ENCODE measurements around the gene OR1S2.
"Not testable (repeated sequence)": the region's sequence is repeated elsewhere in the genome, so short reads cannot be mapped to it uniquely, and the experiment has no call there.

The OR1S2 gene, protein sequence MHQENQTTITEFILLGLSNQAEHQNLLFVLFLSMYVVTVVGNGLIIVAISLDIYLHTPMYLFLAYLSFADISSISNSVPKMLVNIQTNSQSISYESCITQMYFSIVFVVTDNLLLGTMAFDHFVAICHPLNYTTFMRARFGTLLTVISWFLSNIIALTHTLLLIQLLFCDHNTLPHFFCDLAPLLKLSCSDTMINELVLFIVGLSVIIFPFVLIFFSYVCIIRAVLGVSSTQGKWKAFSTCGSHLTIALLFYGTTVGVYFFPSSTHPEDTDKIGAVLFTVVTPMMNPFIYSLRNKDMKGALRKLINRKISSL

DNA sequence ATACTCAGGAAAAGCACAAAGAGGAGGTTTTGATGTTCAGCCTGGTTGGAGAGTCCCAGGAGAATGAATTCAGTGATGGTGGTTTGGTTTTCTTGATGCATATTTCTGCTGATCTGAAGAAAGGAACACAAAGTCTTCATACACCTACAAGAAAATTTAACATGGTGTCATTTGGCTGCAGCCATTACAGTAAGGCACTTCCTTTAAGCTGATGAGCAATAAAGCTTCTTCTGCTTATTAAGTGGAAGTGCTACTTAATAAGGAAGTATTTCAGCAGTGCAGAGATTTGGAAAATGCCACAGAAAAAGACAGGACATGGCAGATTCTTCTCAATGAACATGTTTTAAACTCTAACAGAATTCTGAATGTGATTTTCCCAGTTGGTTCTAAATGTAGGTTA lies at the start of gene OR1S2:
OR1S2 (minus strand) TSS at position 101 of the 400 bp plus-strand sequence; CDS start at position 101, 0 bp downstream.
- FAIRE-seq = no peak

DNA sequence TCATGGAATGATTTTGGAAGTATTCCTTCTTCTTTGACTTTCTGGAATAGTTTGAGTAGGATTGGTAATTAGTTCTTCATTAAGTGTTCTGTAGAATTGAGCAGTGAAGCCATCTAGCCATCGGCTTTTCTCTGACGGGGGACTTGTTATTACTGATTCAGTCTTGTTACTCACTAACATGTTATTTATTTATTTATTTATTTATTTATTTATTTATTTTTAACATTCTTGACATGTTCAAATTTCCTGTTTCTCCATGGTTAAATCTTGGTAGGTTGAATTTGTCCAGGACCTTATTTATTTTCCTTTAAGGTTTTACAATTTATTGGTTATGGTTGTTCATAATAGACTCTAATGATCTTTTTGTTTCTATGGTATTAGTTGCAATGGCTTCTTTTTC lies 40.0 kb upstream of the OR1S2 start:
- no peak for FAIRE-seq

DNA sequence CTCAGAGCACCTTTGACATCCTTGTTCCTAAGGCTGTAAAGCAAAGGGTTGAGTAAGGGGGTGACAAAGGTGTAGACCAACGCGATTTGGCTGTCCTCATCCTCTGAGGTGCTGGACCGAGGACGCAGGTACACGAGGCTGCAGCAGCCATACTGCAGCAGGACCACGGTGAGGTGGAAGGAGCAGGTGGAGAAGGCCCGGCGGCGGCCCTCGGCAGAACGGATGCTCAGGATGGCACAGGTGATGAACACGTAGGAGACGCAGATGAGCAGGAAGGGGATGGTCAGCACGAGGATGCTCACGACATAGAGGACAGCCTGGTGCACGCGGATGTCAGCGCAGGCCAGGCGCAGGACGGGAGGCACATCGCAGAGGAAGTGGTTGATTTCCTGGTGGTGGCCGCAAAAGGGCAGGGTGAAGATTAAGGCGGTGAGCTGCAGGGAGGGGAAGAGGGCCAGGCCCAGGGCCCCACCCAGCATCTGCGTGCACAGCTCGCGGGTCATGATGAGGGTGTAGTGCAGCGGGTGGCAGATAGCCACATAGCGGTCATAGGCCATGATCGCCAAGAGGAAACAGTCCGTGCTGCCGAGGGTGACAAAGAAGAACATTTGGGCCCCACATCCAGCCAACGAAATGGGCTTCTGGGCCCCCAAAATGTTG lies 24.1 kb upstream of the OR1S2 start:
- FAIRE-seq = no peak

DNA sequence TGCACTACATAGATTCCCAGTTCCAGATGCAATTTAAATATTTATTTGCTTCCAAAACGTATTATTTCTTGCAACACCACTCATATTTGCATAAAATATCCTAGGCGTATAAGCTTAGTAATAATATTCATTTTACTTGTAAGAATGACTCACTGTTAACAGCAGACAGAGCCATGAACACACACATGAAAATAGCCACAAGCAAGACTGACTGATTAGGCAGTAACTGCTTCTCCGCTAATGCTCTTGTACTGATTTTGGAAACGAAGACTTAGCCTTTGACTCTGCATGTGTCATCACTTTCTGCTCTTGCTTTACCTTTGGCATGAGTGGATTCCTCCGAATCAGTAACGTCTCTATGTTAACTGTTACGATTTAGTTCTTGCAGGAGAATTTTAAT lies 18.8 kb upstream of the OR1S2 start:
- no peak for FAIRE-seq

DNA sequence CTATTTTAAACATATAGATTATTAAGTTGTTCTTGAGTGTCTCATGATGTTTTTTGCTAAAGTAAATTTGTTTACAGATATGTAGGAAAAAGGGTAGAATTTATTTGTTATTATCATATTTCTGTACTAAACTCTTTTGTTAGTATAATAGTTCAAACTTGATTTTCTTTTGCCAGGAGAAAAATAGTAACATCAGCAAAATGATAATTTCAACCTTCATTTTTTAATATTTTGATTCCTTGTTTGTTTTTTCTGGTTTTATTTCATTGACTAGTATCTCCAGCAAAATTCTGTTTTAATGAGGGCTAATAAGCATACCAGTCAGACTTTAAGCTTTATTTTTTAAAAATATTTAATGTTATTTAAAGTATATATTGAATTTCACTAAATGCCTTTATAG lies 12.5 kb upstream of the OR1S2 start:
- FAIRE-seq = no peak

DNA sequence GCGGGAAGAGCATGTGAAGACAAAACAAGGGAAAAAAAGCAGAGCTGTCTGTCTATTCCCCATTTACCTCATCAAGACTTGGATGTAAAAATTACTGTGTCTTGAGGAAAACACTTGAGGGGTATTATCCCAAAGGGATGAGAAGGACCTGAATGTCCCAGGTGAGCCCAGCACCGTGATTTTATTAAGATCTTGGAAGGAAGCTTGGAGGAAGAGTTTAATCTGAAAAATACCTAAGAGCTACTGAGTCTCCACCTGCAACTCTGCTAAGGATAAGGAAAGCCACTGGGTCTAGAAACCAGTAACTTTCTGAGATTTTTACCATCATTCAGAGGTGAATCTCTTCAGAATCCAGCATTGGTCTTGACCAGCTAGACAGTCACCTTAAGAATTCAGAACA lies 8.5 kb upstream of the OR1S2 start, which contains the start of gene OR1S1:
OR1S1 (plus strand) TSS at position 301 of the 400 bp plus-strand sequence.
- FAIRE-seq = not testable (repeated sequence)

DNA sequence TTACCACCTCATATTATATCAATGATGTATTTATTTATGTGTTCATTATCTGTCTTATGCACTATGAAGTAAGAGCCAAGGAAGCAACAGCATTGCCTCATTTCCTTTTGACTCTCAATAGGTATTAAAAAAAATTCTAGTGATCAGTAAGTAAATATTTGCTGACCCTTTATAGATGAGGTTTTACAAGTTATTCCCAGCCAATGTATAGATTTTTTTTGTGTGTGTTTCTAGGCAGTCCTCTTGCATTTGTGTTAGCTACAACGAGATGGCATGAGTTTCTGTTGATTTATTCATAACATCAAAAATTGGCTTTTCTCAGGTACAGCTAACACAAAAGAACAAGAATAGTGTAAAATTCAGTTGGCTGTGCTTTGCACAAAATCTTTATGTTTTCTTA lies 4.7 kb downstream of the OR1S2 start:
- FAIRE-seq = no peak

DNA sequence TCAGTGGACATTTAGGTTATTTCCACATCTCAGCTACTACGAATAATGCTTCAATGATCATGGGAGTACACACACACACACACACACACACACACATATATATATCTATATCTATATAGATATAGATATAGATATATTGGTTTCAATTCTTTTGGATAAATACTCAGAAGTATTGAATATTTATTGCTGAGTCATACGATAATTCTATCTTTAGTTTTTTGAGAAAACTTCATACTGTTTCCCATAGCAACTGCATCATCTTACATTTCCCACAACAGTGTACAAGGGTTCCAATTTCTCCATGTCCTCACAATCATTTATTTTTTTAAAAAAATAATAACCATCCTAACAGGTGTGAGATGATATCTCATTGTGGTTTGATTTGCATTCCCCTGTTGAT lies 8.0 kb downstream of the OR1S2 start:
- no peak for FAIRE-seq

DNA sequence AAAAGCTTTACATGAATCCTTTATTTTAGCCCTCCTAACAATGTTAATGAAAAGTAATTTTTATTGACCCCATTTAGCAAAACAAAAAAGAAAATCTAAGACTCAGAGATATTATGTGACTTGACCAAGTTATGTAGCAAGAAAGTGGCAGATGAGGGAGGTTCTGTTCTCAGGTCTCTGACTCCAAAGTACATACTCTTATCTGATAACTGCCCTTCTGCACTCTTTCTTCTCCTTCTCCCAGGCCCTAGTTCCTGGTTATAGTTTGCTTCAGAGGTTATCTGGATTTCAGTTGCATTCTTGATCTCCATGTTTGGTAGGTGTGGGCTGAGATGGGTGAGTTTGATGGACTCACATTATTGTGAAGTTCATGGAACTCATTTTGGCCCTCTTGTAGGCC lies 10.6 kb downstream of the OR1S2 start:
- FAIRE-seq = peak; percentile 69

DNA sequence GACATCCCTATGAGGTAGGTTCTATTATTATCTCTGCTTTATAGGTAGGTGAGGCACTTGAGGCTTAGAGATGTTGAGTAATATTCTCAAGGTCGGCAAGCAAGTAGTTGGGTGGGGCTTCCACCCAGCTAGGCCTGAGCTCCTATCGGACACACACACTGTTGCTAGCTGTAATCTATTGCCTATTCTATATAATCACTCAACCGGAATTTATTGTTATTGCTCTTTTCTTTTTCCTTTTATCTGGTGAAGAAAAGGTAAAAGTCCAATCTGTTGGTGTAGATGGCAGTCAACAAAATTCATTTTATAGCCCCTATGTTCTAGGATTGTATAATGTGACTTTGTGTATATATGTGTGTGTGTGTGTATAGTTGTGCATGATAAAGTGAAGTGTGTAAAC lies 11.7 kb downstream of the OR1S2 start:
- peak; percentile 95 for FAIRE-seq

DNA sequence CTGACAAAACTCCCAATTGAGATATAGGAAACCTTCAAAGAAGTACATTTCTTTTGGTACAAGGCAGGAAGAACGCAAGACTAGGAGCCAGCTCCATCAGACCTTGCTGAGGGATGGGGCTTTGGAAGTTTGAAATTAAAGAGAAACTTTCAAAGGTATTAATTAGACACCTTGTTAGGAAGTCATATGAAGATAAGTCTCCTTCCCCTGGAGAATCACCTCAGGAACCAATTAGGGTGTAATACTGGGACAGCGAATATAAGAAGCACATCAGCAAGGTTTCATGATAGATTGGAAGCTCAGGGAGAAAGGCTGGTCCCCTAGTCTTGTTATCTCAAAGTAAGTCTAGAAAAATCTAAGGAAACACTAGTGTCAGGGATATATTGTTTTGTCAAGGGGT lies 15.2 kb downstream of the OR1S2 start, which contains the start of gene OR9Q2:
OR9Q2 (plus strand) TSS at position 301 of the 400 bp plus-strand sequence. CDS start 1,421 bp downstream, outside the sequence.
- no peak for FAIRE-seq

DNA sequence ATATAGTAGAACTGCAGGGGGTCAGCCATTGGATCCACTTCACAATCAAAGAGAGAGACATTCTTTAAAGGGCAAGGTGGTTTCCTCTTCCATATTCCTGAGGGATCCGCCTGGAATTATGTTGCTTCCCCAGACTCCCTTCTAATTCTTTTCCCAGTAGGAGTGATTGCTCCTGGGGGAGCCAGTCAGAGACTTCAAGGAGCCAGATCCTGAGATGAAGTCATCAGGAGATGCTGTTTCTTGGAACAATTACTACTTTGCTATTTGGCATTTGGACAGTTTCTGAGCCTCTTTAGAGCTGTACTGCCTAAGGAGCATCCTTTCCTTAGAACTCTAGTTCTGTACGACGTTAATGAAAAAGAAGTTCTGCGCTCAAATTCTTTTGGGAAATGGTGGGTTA lies 17.0 kb downstream of the OR1S2 start:
- FAIRE-seq = no peak

DNA sequence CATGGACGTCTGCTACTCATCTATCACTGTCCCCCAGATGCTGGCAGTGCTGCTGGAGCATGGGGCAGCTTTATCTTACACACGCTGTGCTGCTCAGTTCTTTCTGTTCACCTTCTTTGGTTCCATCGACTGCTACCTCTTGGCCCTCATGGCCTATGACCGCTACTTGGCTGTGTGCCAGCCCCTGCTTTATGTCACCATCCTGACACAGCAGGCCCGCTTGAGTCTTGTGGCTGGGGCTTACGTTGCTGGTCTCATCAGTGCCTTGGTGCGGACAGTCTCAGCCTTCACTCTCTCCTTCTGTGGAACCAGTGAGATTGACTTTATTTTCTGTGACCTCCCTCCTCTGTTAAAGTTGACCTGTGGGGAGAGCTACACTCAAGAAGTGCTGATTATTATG lies 24.3 kb downstream of the OR1S2 start:
- no peak for FAIRE-seq

DNA sequence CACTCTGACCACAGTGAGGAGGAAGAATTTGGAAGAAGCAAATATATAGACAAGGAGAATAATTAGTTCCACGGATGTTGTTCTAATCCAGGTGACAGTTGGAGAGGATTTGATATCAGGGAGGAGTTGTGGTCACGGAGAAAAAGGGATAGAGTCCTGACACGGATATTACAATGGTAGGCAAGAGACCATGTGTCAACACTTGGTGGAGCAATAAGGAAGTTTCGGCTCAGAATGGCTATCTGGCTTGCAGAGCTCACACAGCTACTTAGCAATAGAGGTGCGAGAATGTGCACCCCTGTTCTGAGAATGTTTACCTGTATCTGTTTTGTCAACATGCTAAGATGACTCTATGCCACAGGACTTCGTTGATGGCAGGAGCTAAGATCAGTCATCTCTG lies 25.5 kb downstream of the OR1S2 start:
- FAIRE-seq = no peak

DNA sequence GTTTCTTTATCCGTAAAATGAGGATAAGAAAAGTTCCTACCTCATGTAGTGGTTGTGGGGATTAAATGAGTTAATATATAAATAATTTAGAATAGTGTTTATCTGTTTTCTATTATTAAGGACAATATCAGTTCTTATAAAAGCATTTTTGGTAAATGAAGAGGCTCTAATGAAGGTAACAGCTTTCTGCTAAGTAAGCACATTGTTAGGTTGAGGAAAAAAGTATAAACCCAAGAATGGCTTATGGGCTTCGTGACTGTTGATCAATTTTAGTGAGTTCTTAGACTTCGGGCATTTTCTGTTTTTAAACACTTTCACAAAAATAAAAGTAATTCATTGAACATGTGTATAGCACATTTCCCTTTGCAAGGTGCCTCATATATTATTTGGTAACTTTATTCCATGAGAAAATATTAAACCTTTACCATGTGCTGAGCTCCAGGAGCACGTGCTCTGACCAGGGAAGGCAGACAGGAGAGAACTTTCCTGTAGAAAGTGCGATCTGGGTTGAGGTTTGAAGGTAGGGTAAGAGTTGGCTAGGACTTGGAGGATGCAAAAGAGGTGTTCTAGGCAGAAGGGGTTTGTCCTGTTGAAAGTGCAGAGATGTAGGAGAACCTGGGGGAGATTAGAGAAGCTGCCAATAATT lies 26.4 kb downstream of the OR1S2 start:
- FAIRE-seq = no peak

DNA sequence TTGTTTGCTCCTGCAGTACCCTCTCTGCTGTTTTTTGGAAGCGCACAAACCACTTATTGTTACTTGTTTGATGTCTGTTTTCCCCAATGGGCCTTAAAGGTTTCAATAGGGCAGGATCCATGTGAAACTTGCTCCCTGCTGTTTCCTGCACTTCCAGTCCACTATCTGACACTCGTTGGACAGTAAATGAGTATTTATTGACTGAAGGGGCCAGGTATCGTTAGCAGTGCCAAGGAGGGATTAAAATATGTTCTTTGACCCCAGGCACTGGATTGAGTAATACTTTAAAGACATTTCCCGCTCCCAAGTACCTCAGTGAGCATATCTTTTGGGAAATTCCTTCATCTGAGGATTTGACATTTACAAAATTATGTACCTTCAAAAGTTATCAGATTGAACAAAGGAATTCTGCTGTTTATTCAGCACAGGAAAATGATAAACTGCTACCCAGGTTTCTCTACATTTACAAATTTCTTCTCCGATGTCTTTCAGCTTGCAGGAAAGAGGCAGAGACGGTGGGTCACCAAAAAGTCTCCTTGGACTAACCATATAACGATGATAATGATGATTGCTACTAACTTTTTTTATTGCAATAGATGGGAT lies 38.3 kb downstream of the OR1S2 start:
- no peak for FAIRE-seq

DNA sequence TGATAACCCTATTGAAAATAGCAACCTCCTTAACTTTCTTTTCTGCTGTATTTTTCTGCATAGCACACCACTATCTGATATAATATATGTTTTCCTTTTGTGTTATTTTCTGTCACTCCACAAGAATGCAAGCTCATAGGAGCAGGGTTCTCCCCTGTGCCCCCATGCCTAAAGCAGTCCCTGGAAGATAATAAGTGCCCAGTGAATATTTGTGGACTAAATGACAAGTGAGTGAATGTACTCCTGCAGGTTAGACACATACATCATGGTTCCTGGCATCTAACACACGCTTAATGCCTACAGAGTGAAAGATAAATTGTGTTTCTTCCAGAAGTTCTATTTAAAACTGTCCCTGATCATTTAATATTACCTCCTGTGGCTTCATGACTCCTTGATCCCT lies 39.0 kb downstream of the OR1S2 start:
- FAIRE-seq = no peak

DNA sequence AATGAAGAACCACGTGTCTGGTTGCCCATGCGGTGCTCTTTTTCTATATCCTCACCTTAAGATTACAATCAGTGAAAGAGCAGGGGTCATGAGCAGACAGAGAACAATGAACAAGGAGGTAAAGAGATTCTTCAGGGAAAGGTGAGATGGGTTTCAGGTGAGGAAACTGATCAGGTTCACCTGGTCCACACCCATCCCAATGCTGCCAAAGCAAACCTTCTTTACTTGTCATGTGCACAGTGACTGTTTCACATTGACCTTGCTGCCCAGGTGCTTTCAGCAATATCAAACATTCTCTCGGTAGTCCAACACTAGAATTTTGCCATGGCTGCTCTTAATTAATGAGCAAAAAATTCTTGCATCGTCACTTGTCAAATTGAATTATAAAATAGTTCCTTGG lies 39.6 kb downstream of the OR1S2 start:
- no peak for FAIRE-seq
